Transverse colon (tissue), 3 donors: ENCODE results near the gene KCNF1.

ENCODE experiments used
- CTCF ChIP-seq, 5 experiments: fragments of 200-600 bp in 3 of 5; fragments of 450-650 bp in 2 of 5; sonication (generic) in 3 of 5; IDR thresholded peaks; 1 replicate in 2 of 5; 2 replicates in 3 of 5; pipeline ENCODE4 v1.5.1; 2016 to 2017; ENCODE audit warnings: antibody characterized with exemption in 5 of 5, inconsistent platforms in 3 of 5, mild to moderate bottlenecking in 2 of 5, moderate library complexity in 1 of 5
- POLR2A ChIP-seq: fragments of 450-650 bp; IDR thresholded peaks from one replicate; pipeline ENCODE4 v1.6.1; 2016; ENCODE audit warnings: antibody characterized with exemption, mild to moderate bottlenecking, moderate library complexity

- TF ChIP-seq CTCF (IDR thresholded peaks at IDR 0.05) (no peak), POLR2A (no peak)
These were observed 31.8 kb upstream of the KCNF1 start for GRCh38 chr2:10879624-10880585.
